OCI-LY3 (cell line): ENCODE data around the gene TMEM125.

ENCODE experiments used
- EZH2phosphoT487 ChIP-seq: fragments of 200-600 bp; shearing (Covaris generic); IDR thresholded peaks from 2 replicates; pipeline ENCODE4 v1.6.1; 2018; ENCODE audit warnings: antibody characterized with exemption, mixed run types, low read depth
- TF ChIP-seq, protein P1 (sequence below): fragments of 200-600, 300-600 bp; sonication (generic); IDR thresholded peaks from 2 replicates; pipeline ENCODE4 v1.5.1; 2014; ENCODE audit warnings: antibody characterized with exemption, low read length, low read depth

- TF ChIP-seq, protein P1, sequence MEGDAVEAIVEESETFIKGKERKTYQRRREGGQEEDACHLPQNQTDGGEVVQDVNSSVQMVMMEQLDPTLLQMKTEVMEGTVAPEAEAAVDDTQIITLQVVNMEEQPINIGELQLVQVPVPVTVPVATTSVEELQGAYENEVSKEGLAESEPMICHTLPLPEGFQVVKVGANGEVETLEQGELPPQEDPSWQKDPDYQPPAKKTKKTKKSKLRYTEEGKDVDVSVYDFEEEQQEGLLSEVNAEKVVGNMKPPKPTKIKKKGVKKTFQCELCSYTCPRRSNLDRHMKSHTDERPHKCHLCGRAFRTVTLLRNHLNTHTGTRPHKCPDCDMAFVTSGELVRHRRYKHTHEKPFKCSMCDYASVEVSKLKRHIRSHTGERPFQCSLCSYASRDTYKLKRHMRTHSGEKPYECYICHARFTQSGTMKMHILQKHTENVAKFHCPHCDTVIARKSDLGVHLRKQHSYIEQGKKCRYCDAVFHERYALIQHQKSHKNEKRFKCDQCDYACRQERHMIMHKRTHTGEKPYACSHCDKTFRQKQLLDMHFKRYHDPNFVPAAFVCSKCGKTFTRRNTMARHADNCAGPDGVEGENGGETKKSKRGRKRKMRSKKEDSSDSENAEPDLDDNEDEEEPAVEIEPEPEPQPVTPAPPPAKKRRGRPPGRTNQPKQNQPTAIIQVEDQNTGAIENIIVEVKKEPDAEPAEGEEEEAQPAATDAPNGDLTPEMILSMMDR: no peak
- TF ChIP-seq EZH2phosphoT487: no peak
Measured at GRCh38 chr1:43273708-43274107, 3.9 kb downstream of the TMEM125 start.
